Measurements from ENCODE around the gene INCENP. TPM values are rescaled to one million over a fixed set of nuclear protein-coding genes. Genes with fewer than 3 reads are reported as not detected.

Gene INCENP
- total and polyA plus RNA-seq, 3 experiments from 2014 or later, result 3.1 to 69.5 (median 65.5) TPM

- Mint-ChIP-seq H3K27me3 (no peaks in the 10 kb centered on the region), H3K9me3 (no peaks in the 10 kb centered on the region), H3K27ac (peak overlapping the region in 1 of 8 donors; percentile 70), H3K4me3 (no peak overlapping the region), H3K4me1 (peaks cover 3 to 4% (median 4%) of the 10 kb centered on the region in 3 donors), H3K36me3 (peaks cover 0 to 80% (median 11%) of the 10 kb centered on the region in 3 donors)
- ChIA-PET CTCF (no interaction called here), POLR2A (no interaction called here)
- Histone ChIP-seq H3K9me3 (ENCODE audit: low read length) (no peaks in the 10 kb centered on the region), H3K4me3 (ENCODE audit: low read length) (no peak overlapping the region), H3K36me3 (ENCODE audit: insufficient read depth, low read length) (peaks cover 24% of the 10 kb centered on the region), H3K27ac (ENCODE audit: low read depth, low read length) (no peak overlapping the region), H3K4me1 (ENCODE audit: insufficient read depth, low read length) (no peaks in the 10 kb centered on the region), H3K27me3 (ENCODE audit: insufficient read depth, low read length, poor library complexity, severe bottlenecking) (no peaks in the 10 kb centered on the region)
- DNase-seq, result no peak
Measured at GRCh38 chr11:62139526-62140303, 15.9 kb downstream of the INCENP start.

GRCh38 chr11:62140304-62141110, 16.7 kb downstream of the INCENP start:
- H3K4me3 Mint-ChIP-seq, result no peak overlapping the region
- POLR2A ChIA-PET, result no interaction called here
- H3K36me3 Mint-ChIP-seq, result peaks cover 0 to 80% (median 11%) of the 10 kb centered on the region in 3 donors
- Histone ChIP-seq H3K27me3 (ENCODE audit: insufficient read depth, low read length, poor library complexity, severe bottlenecking) (no peaks in the 10 kb centered on the region), H3K4me1 (ENCODE audit: insufficient read depth, low read length) (no peaks in the 10 kb centered on the region), H3K9me3 (ENCODE audit: low read length) (no peaks in the 10 kb centered on the region), H3K36me3 (ENCODE audit: insufficient read depth, low read length) (peaks cover 24% of the 10 kb centered on the region), H3K27ac (ENCODE audit: low read depth, low read length) (no peak overlapping the region), H3K4me3 (ENCODE audit: low read length) (no peak overlapping the region)
- no peak overlapping the region for H3K27ac Mint-ChIP-seq
- H3K4me1 Mint-ChIP-seq, result no peaks in the 10 kb centered on the region
- CTCF ChIA-PET, result no interaction called here
- H3K9me3 Mint-ChIP-seq, result no peaks in the 10 kb centered on the region
- no peaks in the 10 kb centered on the region for H3K27me3 Mint-ChIP-seq
- no peak for DNase-seq

- H3K27ac ChIP-seq (ENCODE audit: low read depth, low read length), result no peak overlapping the region
- Mint-ChIP-seq H3K27ac (peak overlapping the region in 1 of 8 donors; percentile 46), H3K4me1 (no peaks in the 10 kb centered on the region), H3K4me3 (no peak overlapping the region), H3K9me3 (no peaks in the 10 kb centered on the region), H3K36me3 (peaks cover 0 to 84% (median 15%) of the 10 kb centered on the region in 3 donors), H3K27me3 (no peaks in the 10 kb centered on the region)
- DNase-seq, result no peak
- ChIA-PET POLR2A (no interaction called here), CTCF (no interaction called here)
- H3K27me3 ChIP-seq (ENCODE audit: insufficient read depth, low read length, poor library complexity, severe bottlenecking), result no peaks in the 10 kb centered on the region
- H3K4me3 ChIP-seq (ENCODE audit: low read length), result no peak overlapping the region
- peaks cover 24% of the 10 kb centered on the region for H3K36me3 ChIP-seq (ENCODE audit: insufficient read depth, low read length)
- no peaks in the 10 kb centered on the region for H3K9me3 ChIP-seq (ENCODE audit: low read length)
- no peaks in the 10 kb centered on the region for H3K4me1 ChIP-seq (ENCODE audit: insufficient read depth, low read length)
Measured at GRCh38 chr11:62141111-62142042, 17.6 kb downstream of the INCENP start.

GRCh38 chr11:62142043-62142375, 18.2 kb downstream of the INCENP start:
- peaks cover 0 to 87% (median 13%) of the 10 kb centered on the region in 3 donors for H3K36me3 Mint-ChIP-seq
- no peak overlapping the region for H3K4me3 ChIP-seq (ENCODE audit: low read length)
- DNase-seq, result no peak
- H3K27ac ChIP-seq (ENCODE audit: low read depth, low read length), result no peak overlapping the region
- H3K27me3 Mint-ChIP-seq, result no peaks in the 10 kb centered on the region
- no peak overlapping the region for H3K4me3 Mint-ChIP-seq
- no peaks in the 10 kb centered on the region for H3K4me1 Mint-ChIP-seq
- H3K9me3 ChIP-seq (ENCODE audit: low read length), result no peaks in the 10 kb centered on the region
- H3K36me3 ChIP-seq (ENCODE audit: insufficient read depth, low read length), result peaks cover 26% of the 10 kb centered on the region
- ChIA-PET POLR2A (no interaction called here), CTCF (no interaction called here)
- peak overlapping the region in 1 of 8 donors; percentile 46 for H3K27ac Mint-ChIP-seq
- no peaks in the 10 kb centered on the region for H3K27me3 ChIP-seq (ENCODE audit: insufficient read depth, low read length, poor library complexity, severe bottlenecking)
- H3K9me3 Mint-ChIP-seq, result no peaks in the 10 kb centered on the region
- H3K4me1 ChIP-seq (ENCODE audit: insufficient read depth, low read length), result no peaks in the 10 kb centered on the region

GRCh38 chr11:62142921-62143320, 19.1 kb downstream of the INCENP start:
- Histone ChIP-seq H3K36me3 (ENCODE audit: insufficient read depth, low read length) (peaks cover 34% of the 10 kb centered on the region), H3K4me1 (ENCODE audit: insufficient read depth, low read length) (no peaks in the 10 kb centered on the region), H3K27ac (ENCODE audit: low read depth, low read length) (no peak overlapping the region), H3K9me3 (ENCODE audit: low read length) (no peaks in the 10 kb centered on the region), H3K4me3 (ENCODE audit: low read length) (no peak overlapping the region), H3K27me3 (ENCODE audit: insufficient read depth, low read length, poor library complexity, severe bottlenecking) (no peaks in the 10 kb centered on the region)
- Mint-ChIP-seq H3K27me3 (no peaks in the 10 kb centered on the region), H3K9me3 (no peaks in the 10 kb centered on the region), H3K4me3 (no peak overlapping the region), H3K36me3 (peaks cover 0 to 89% (median 20%) of the 10 kb centered on the region in 3 donors), H3K4me1 (no peaks in the 10 kb centered on the region), H3K27ac (peak overlapping the region in 2 of 8 donors; percentile 14 to 46)
- ChIA-PET POLR2A (no interaction called here), CTCF (interaction anchor here (1.2 kb wide), 1 partner anchor 8 kb away, joined by 4 read pairs; no protein-coding TSS in a partner anchor)
- DNase-seq, result no peak

GRCh38 chr11:62143727-62144126, 19.9 kb downstream of the INCENP start:
- Mint-ChIP-seq H3K4me3 (no peak overlapping the region), H3K4me1 (no peaks in the 10 kb centered on the region), H3K27ac (peak overlapping the region in 2 of 8 donors; percentile 17 to 70), H3K27me3 (no peaks in the 10 kb centered on the region), H3K9me3 (no peaks in the 10 kb centered on the region), H3K36me3 (peaks cover 0 to 88% (median 22%) of the 10 kb centered on the region in 3 donors)
- POLR2A ChIA-PET, result no interaction called here
- CTCF ChIA-PET, result interaction anchor here (1.2 kb wide), 1 partner anchor 9 kb away, joined by 4 read pairs; no protein-coding TSS in a partner anchor
- Histone ChIP-seq H3K4me1 (ENCODE audit: insufficient read depth, low read length) (no peaks in the 10 kb centered on the region), H3K9me3 (ENCODE audit: low read length) (no peaks in the 10 kb centered on the region), H3K4me3 (ENCODE audit: low read length) (no peak overlapping the region), H3K36me3 (ENCODE audit: insufficient read depth, low read length) (peaks cover 36% of the 10 kb centered on the region), H3K27me3 (ENCODE audit: insufficient read depth, low read length, poor library complexity, severe bottlenecking) (no peaks in the 10 kb centered on the region), H3K27ac (ENCODE audit: low read depth, low read length) (no peak overlapping the region)
- no peak for DNase-seq

GRCh38 chr11:62144641-62145255, 20.9 kb downstream of the INCENP start:
- H3K27ac ChIP-seq (ENCODE audit: low read depth, low read length), result no peak overlapping the region
- H3K4me3 ChIP-seq (ENCODE audit: low read length), result no peak overlapping the region
- H3K4me1 ChIP-seq (ENCODE audit: insufficient read depth, low read length), result no peaks in the 10 kb centered on the region
- Mint-ChIP-seq H3K4me3 (no peak overlapping the region), H3K27me3 (no peaks in the 10 kb centered on the region), H3K4me1 (no peaks in the 10 kb centered on the region), H3K9me3 (no peaks in the 10 kb centered on the region), H3K36me3 (peaks cover 0 to 88% (median 22%) of the 10 kb centered on the region in 3 donors), H3K27ac (no peak overlapping the region)
- H3K36me3 ChIP-seq (ENCODE audit: insufficient read depth, low read length), result peaks cover 27% of the 10 kb centered on the region
- no peak for DNase-seq
- H3K27me3 ChIP-seq (ENCODE audit: insufficient read depth, low read length, poor library complexity, severe bottlenecking), result no peaks in the 10 kb centered on the region
- ChIA-PET CTCF (no interaction called here), POLR2A (no interaction called here)
- H3K9me3 ChIP-seq (ENCODE audit: low read length), result no peaks in the 10 kb centered on the region
